A673 (cell line): Measurements from ENCODE around the gene SDF4. TPM values are rescaled to one million over a fixed set of nuclear protein-coding genes. Genes with fewer than 3 reads are reported as not detected.

Experiments
- BruUV-seq: library from RNA; stranded (reverse); fragments of 400-500 nt; replicated peaks from 2 replicates; lab custom pipeline; 2021; lab: Mats Ljungman, UMichigan
- CTCF ChIA-PET: fragments of 300-600 bp; sonication (Branson Sonifier 250); formaldehyde crosslinking; loops from one replicate; lab custom pipeline; 2022; ENCODE audit warnings: antibody characterized with exemption; lab: Charles Lee
- POLR2A ChIA-PET: fragments of 300-600 bp; sonication (Branson Sonifier 250); formaldehyde crosslinking; loops from one replicate; lab custom pipeline; 2022; ENCODE audit warnings: antibody characterized with exemption; ENCODE audit not compliant: low non-redundant PET; lab: Charles Lee
- DNase-seq: peaks from one replicate; pipeline ENCODE4 v3.0.0-alpha.2; 2015; ENCODE audit warnings: low spot score
- H3K27ac ChIP-seq: fragments of 200-600 bp; sonication (generic); 2 replicates; pipeline ENCODE4 v1.5.1; 2016; ENCODE audit warnings: mixed run types, low read depth, mild to moderate bottlenecking, mixed read lengths, antibody characterized with exemption, low read length; ENCODE audit not compliant: poor library complexity, severe bottlenecking
- H3K27me3 ChIP-seq: fragments of 200-600 bp; sonication (generic); replicated peaks from 2 replicates; pipeline ENCODE4 v1.6.1; 2017; ENCODE audit warnings: mixed run types, low read depth, mild to moderate bottlenecking, mixed read lengths, antibody characterized with exemption, low read length; ENCODE audit not compliant: insufficient read depth, poor library complexity
- H3K36me3 ChIP-seq: fragments of 200-600 bp; sonication (generic); 2 replicates; pipeline ENCODE4 v1.6.1; 2016; ENCODE audit warnings: mixed run types, mild to moderate bottlenecking, mixed read lengths, antibody characterized with exemption, low read length; ENCODE audit not compliant: insufficient read depth, poor library complexity, severe bottlenecking
- H3K4me1 ChIP-seq: fragments of 200-600 bp; sonication (generic); 2 replicates; pipeline ENCODE4 v1.6.1; 2017; ENCODE audit warnings: mixed run types, mild to moderate bottlenecking, mixed read lengths, antibody characterized with exemption, low read length; ENCODE audit not compliant: insufficient read depth, poor library complexity, severe bottlenecking
- H3K4me3 ChIP-seq: fragments of 200-600 bp; sonication (generic); 2 replicates; pipeline ENCODE4 v1.5.1; 2016; ENCODE audit warnings: low read depth, mixed run types, mild to moderate bottlenecking, mixed read lengths, low read length; ENCODE audit not compliant: poor library complexity, severe bottlenecking
- H3K9me3 ChIP-seq: fragments of 200-600 bp; sonication (generic); 2 replicates; pipeline ENCODE4 v1.6.1; 2016; ENCODE audit warnings: mixed run types, low read depth, mild to moderate bottlenecking, mixed read lengths, antibody characterized with exemption, low read length; ENCODE audit not compliant: poor library complexity, severe bottlenecking
- CTCF ChIP-seq: fragments of 300-800, 200-600 bp; sonication (generic); conservative IDR thresholded peaks from 2 replicates; pipeline ENCODE4 v1.5.1; 2017; ENCODE audit warnings: low read depth, mild to moderate bottlenecking, antibody characterized with exemption, low read length, moderate library complexity, mixed read lengths
- EZH2 ChIP-seq: fragments of 200-600 bp; sonication (generic); IDR thresholded peaks from 2 replicates; pipeline ENCODE4 v1.6.1; 2017; ENCODE audit warnings: borderline replicate concordance, low read depth, mild to moderate bottlenecking, mixed read lengths, antibody characterized with exemption, low read length; ENCODE audit not compliant: poor library complexity, severe bottlenecking
- intact Hi-C: fragments of 100-400 bp; cut with micrococcal nuclease; formaldehyde crosslinking; loops from one replicate; pipeline ENCODE4 v1.10.0; 2022; ENCODE audit not compliant: unreplicated experiment
- total RNA-seq: library from RNA; stranded (reverse); gene quantifications from 2 replicates; pipeline ENCODE4 v1.2.3, GENCODE V29; 2021

Gene SDF4
- total RNA-seq, 1 experiment from 2014 or later, result 133 TPM

GRCh38 chr1:1228596-1229321 lies 3.0 kb downstream of the SDF4 start:
- H3K27me3 ChIP-seq, result no peaks in the 10 kb centered on the region
- POLR2A ChIA-PET, result no interaction called here
- H3K4me1 ChIP-seq, result peaks cover 21% of the 10 kb centered on the region
- TF ChIP-seq CTCF (no peak), EZH2 (no peak)
- no TSS peak for BruUV-seq
- peaks cover 24% of the 10 kb centered on the region for H3K36me3 ChIP-seq
- DNase-seq, result no peak
- intact Hi-C loops, result no loop called here
- no peak overlapping the region for H3K4me3 ChIP-seq
- CTCF ChIA-PET, result no interaction called here
- no peaks in the 10 kb centered on the region for H3K9me3 ChIP-seq
- H3K27ac ChIP-seq, result no peak overlapping the region

- no peak overlapping the region for H3K4me3 ChIP-seq
- no peak for DNase-seq
- peaks cover 16% of the 10 kb centered on the region for H3K4me1 ChIP-seq
- ChIA-PET POLR2A (no interaction called here), CTCF (no interaction called here)
- H3K27ac ChIP-seq, result no peak overlapping the region
- no peak for TF ChIP-seq EZH2
- no peak for TF ChIP-seq CTCF
- H3K36me3 ChIP-seq, result peaks cover 20% of the 10 kb centered on the region
- H3K27me3 ChIP-seq, result no peaks in the 10 kb centered on the region
- no TSS peak for BruUV-seq
- H3K9me3 ChIP-seq, result no peaks in the 10 kb centered on the region
- intact Hi-C loops, result no loop called here
These were observed 3.6 kb downstream of the SDF4 start for GRCh38 chr1:1228187-1228586.

GRCh38 chr1:1227386-1227785 lies 4.4 kb downstream of the SDF4 start:
- no TSS peak for BruUV-seq
- no peaks in the 10 kb centered on the region for H3K9me3 ChIP-seq
- TF ChIP-seq EZH2, result no peak
- DNase-seq, result no peak
- H3K27me3 ChIP-seq, result no peaks in the 10 kb centered on the region
- intact Hi-C loops, result no loop called here
- no peak overlapping the region for H3K27ac ChIP-seq
- no peak overlapping the region for H3K4me3 ChIP-seq
- ChIA-PET CTCF (no interaction called here), POLR2A (no interaction called here)
- H3K4me1 ChIP-seq, result peaks cover 8% of the 10 kb centered on the region
- peaks cover 25% of the 10 kb centered on the region for H3K36me3 ChIP-seq
